ENCODE measurements around the gene GEMIN7. TPM values are rescaled to one million over a fixed set of nuclear protein-coding genes. Genes with fewer than 3 reads are reported as not detected.

GEMIN7 gene
- total and polyA plus RNA-seq, 2 of the 13 experiments (the other 11 are each of a cell fraction or from before 2014, with no cell fraction given), result 24.1 to 30.6 TPM

DNA sequence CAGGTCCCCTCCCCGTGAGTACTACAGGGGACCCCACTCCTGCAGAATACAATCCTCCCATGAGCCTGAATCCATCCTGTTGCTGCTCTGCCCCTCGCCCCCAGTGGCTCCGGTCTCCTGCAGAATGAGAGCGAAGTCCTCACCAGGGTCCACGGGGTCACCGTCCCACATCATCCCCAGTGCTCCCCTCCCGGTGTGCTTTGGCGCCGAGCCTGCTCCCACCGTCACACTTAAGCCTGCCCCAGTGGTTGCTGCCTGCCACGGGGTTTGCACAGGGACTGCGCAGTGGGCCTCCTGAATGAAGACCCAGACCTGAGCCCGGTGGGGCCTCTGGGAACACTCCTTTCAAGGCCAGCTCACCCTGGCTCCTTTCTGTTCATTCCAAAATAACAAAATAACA lies 51.2 kb downstream of the GEMIN7 start (continued):
- TF ChIP-seq, protein P1, sequence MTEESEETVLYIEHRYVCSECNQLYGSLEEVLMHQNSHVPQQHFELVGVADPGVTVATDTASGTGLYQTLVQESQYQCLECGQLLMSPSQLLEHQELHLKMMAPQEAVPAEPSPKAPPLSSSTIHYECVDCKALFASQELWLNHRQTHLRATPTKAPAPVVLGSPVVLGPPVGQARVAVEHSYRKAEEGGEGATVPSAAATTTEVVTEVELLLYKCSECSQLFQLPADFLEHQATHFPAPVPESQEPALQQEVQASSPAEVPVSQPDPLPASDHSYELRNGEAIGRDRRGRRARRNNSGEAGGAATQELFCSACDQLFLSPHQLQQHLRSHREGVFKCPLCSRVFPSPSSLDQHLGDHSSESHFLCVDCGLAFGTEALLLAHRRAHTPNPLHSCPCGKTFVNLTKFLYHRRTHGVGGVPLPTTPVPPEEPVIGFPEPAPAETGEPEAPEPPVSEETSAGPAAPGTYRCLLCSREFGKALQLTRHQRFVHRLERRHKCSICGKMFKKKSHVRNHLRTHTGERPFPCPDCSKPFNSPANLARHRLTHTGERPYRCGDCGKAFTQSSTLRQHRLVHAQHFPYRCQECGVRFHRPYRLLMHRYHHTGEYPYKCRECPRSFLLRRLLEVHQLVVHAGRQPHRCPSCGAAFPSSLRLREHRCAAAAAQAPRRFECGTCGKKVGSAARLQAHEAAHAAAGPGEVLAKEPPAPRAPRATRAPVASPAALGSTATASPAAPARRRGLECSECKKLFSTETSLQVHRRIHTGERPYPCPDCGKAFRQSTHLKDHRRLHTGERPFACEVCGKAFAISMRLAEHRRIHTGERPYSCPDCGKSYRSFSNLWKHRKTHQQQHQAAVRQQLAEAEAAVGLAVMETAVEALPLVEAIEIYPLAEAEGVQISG (CRISPR knock-in tag; IDR thresholded peaks at IDR 0.05), result 0 out of 2 replicates have a peak, but pooled peaks have one; percentile 34
- TF ChIP-seq, protein P2, sequence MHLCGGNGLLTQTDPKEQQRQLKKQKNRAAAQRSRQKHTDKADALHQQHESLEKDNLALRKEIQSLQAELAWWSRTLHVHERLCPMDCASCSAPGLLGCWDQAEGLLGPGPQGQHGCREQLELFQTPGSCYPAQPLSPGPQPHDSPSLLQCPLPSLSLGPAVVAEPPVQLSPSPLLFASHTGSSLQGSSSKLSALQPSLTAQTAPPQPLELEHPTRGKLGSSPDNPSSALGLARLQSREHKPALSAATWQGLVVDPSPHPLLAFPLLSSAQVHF (CRISPR knock-in tag; IDR thresholded peaks at IDR 0.05), result no peak
- TF ChIP-seq SP5 (CRISPR knock-in tag; IDR thresholded peaks at IDR 0.05; ENCODE audit: borderline replicate concordance, low read depth), result no peak
- no peak for TF ChIP-seq ZNF550 (CRISPR knock-in tag; IDR thresholded peaks at IDR 0.05; ENCODE audit: borderline replicate concordance)
- TF ChIP-seq SALL2 (CRISPR knock-in tag; IDR thresholded peaks at IDR 0.05), result no peak
- TF ChIP-seq, protein P3, sequence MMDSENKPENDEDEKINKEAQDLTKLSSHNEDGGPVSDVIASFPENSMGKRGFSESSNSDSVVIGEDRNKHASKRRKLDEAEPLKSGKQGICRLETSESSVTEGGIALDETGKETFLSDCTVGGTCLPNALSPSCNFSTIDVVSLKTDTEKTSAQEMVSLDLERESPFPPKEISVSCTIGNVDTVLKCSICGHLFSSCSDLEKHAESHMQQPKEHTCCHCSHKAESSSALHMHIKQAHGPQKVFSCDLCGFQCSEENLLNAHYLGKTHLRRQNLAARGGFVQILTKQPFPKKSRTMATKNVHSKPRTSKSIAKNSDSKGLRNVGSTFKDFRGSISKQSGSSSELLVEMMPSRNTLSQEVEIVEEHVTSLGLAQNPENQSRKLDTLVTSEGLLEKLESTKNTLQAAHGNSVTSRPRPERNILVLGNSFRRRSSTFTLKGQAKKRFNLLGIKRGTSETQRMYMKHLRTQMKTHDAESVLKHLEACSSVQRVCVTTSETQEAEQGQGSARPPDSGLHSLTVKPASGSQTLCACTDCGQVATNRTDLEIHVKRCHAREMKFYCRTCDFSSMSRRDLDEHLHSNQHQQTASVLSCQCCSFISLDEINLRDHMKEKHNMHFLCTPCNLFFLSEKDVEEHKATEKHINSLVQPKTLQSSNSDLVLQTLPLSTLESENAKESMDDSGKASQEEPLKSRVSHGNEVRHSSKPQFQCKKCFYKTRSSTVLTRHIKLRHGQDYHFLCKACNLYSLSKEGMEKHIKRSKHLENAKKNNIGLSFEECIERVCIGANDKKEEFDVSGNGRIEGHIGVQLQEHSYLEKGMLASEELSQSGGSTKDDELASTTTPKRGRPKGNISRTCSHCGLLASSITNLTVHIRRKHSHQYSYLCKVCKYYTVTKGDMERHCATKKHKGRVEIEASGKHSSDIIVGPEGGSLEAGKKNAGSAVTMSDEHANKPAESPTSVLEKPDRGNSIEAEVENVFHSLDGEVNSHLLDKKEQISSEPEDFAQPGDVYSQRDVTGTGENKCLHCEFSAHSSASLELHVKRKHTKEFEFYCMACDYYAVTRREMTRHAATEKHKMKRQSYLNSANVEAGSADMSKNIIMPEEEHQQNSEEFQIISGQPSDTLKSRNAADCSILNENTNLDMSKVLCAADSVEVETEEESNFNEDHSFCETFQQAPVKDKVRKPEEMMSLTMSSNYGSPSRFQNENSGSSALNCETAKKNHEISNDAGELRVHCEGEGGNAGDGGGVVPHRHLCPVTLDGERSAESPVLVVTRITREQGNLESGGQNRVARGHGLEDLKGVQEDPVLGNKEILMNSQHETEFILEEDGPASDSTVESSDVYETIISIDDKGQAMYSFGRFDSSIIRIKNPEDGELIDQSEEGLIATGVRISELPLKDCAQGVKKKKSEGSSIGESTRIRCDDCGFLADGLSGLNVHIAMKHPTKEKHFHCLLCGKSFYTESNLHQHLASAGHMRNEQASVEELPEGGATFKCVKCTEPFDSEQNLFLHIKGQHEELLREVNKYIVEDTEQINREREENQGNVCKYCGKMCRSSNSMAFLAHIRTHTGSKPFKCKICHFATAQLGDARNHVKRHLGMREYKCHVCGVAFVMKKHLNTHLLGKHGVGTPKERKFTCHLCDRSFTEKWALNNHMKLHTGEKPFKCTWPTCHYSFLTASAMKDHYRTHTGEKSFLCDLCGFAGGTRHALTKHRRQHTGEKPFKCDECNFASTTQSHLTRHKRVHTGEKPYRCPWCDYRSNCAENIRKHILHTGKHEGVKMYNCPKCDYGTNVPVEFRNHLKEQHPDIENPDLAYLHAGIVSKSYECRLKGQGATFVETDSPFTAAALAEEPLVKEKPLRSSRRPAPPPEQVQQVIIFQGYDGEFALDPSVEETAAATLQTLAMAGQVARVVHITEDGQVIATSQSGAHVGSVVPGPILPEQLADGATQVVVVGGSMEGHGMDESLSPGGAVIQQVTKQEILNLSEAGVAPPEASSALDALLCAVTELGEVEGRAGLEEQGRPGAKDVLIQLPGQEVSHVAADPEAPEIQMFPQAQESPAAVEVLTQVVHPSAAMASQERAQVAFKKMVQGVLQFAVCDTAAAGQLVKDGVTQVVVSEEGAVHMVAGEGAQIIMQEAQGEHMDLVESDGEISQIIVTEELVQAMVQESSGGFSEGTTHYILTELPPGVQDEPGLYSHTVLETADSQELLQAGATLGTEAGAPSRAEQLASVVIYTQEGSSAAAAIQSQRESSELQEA (CRISPR knock-in tag; IDR thresholded peaks at IDR 0.05; ENCODE audit: not compliant biosample characterization), result no peak
- peak; percentile 35; the same call in 1 of the 2 replicates for TF ChIP-seq MYC (CRISPR knock-in tag; IDR thresholded peaks at IDR 0.05; ENCODE audit: borderline replicate concordance)
- TF ChIP-seq TBX2 (CRISPR knock-in tag; IDR thresholded peaks at IDR 0.05; ENCODE audit: borderline replicate concordance), result no peak
- TF ChIP-seq ZNF335 (CRISPR knock-in tag; IDR thresholded peaks at IDR 0.05), result no peak
- no peak for TF ChIP-seq BCL6 (CRISPR knock-in tag; IDR thresholded peaks at IDR 0.05)
- peak; percentile 90 for TF ChIP-seq HNF4A (CRISPR knock-in tag; IDR thresholded peaks at IDR 0.05)
